GM12892 (cell line): ENCODE measurements around the gene DUSP1.

Source experiments
- DNase-seq: peaks from one replicate; pipeline ENCODE4 v3.0.0; 2011; ENCODE audit not compliant: insufficient read length
- FAIRE-seq: peaks from 2 replicates; lab custom pipeline; 2011; peaks lifted over from hg19 to GRCh38; lab: Jason Lieb, UNC
- POLR2A ChIP-seq: IDR thresholded peaks from 2 replicates; pipeline ENCODE4 v1.6.1; 2011; ENCODE audit warnings: low read depth, low read length, control low read depth
- POLR2AphosphoS5 ChIP-seq: IDR thresholded peaks from 2 replicates; pipeline ENCODE4 v1.6.1; 2011; ENCODE audit warnings: low read depth, low read length, control low read depth
- TAF1 ChIP-seq: IDR thresholded peaks from 2 replicates; pipeline ENCODE4 v1.6.1; 2011; ENCODE audit warnings: low read depth, mild to moderate bottlenecking, control low read depth, low read length, borderline replicate concordance

Gene DUSP1

DNA sequence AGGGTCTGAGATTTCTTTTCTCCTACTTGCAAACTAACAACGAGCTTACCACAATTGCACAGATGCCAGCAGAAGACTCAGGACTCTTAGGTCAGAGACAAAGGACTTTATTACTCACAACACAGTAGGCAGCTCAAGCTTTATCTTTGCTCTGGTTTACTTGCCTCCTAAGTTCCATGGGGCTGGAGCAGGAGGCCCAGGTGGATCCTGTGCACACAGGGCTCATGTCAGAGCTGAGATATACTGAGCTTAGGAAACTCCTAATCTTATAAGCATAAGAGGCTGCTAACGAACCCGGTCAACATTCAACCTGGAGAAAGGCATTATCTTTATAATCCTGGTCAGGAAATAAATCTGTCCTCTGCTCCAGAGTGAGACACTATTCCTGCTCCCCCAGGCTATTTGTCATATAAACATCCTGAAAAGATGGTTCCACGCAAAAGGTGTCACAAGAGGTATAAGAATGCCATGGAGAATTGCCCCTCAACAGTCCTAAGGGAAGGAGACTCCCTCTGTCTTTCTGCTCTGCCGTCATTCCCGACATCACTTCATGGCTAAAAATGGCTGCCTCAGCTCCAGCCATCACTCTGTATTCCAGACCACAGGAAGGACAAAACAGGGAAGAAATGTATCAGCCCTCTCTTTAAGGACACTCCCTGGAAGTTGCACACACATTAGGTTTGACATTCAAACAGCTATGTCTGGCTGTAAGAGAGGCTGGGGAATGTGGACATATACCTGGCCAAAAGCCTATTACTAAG lies 16.2 kb downstream of the DUSP1 start:
- no peak for TF ChIP-seq TAF1
- no peak for TF ChIP-seq POLR2A
- no peak for TF ChIP-seq POLR2AphosphoS5
- FAIRE-seq (no peak), DNase-seq (no peak)

DNA sequence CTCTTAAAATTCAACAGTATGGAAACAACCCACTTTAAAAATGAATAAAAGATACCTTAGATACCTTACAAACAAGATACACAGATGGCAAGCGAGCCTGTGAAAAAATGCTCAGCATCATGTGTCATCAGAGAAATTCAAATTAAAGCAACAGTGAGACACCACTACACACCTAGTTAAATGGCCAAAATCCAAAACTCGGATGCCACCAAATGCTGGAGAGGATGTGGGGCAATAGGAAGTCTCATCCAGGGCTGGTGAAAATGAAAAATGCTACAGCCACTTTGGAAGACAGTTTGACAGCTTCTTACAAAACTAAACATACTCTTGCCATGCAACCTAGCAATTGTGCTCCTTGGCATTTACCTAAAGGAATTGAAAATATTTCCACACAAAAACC lies 17.9 kb downstream of the DUSP1 start:
- no peak for DNase-seq
- no peak for TF ChIP-seq POLR2AphosphoS5
- TF ChIP-seq TAF1, result no peak
- no peak for TF ChIP-seq POLR2A
- no peak for FAIRE-seq

DNA sequence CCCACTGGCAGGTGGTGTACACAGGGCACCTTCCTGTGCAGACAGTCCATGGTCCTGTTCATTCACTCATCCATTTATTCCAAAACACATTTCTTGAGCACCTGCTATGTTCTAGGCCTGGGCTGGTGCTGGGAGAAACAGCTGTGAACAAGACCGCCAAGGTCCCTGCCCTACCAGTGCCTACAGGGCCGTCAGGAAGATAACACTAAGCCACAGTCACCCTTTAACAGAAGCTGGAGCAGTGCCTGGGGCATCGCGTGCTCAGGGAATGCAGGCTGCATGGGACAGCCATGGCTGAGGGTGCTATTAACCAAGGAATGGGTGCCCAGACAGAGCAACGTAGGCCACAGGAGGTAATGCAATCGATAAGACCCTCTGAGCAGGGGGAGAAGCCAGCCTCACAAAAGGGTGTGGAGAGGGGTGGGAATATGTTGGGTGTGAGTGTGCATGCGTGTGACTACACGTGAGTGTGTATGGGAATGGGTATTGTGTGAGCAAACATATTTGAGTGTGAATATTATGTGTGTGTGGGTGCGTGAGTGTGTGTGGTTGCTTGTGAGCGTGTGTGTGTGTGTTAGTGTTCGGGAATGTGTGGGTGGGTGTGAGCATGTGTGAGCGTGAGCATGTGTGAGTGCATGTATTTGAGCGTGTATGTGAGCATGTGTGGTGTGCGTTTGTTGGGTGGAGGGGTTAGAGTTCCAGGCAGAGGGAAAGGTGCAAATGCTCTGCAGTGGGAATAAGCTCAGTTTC lies 19.1 kb downstream of the DUSP1 start:
- FAIRE-seq, result no peak
- TF ChIP-seq POLR2AphosphoS5 (no peak), TAF1 (no peak), POLR2A (no peak)
- no peak for DNase-seq

DNA sequence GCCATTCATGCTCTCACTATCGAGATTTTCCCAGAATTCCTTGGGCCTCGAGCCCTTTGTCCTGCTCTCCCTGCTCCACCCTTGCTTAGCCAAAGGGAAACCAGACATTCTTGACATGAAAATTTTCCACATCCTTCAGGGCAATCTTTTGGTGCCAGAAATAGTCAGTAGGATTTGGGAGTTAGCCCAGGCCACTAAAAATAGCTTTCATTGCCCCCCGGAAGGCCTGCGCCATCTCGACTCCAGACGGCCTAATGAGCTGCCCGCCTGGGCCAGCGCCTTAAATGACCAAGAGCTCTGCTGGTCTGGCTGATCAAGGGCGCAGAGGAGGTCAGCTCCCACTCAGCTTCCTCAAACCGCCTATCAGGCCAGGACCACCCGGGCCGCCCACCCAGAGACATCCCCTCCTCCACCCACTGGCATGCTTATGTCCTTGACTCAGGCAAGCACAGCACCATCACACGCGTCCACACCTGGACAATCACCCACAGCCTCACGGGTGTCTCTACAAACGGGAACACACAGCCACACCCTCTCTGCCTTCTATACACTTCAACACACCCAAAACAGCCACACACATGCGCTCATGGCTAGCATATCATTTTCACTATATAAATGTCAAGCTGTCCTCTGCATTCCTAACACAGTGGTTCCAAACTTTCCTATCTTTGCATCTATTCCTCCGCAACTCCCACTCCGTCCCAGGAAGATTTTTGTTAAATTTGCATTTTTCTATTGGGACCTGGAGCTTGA lies 20.9 kb downstream of the DUSP1 start:
- FAIRE-seq (no peak), DNase-seq (no peak)
- TF ChIP-seq POLR2A (no peak), POLR2AphosphoS5 (no peak), TAF1 (no peak)

DNA sequence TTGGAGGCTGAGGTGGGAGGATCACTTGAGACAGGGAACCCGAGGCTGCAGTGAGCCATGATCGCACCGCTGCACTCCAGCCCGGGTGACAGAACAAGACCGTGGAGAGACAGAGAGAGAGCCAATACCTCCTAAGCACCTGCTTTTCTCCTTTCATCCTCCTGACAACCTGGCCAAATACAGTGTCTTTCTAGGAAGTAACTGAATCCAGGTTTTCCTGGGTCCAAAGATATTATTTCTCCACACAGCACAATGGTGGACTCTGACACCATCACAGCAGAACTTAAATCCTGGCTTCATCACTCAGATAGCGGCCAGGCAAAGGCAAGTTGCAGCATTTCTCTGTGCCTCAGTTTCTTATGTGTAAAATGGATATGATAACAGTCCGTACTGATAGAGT lies 21.9 kb downstream of the DUSP1 start:
- no peak for DNase-seq
- no peak for TF ChIP-seq POLR2AphosphoS5
- TF ChIP-seq POLR2A, result no peak
- no peak for TF ChIP-seq TAF1
- FAIRE-seq, result no peak

DNA sequence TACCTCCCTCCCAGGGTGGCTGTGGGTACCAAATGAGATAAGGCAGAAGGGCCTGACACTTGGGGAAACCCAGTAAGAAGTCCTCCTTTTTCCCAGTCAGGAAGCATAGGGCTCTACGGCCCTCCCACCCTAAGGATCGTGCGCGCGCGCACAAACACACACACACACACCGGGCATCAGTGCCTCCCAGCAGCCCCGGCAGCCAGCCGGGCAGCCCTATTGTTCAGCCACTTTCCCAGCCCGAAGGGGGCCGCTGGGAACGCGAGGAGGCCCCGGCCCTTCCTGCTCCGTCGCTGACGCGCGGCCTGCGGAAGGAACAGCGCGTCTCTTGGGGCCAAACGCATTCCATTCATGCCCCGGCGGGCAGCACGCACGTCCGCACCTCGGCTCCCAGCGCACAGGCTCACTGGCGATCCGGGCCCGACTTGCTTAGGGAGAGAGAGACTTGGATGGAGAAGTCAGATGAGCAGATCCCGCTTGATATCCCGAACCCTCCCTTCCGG lies 22.6 kb downstream of the DUSP1 start:
- FAIRE-seq (no peak), DNase-seq (no peak)
- TF ChIP-seq POLR2AphosphoS5 (no peak), POLR2A (no peak), TAF1 (no peak)

DNA sequence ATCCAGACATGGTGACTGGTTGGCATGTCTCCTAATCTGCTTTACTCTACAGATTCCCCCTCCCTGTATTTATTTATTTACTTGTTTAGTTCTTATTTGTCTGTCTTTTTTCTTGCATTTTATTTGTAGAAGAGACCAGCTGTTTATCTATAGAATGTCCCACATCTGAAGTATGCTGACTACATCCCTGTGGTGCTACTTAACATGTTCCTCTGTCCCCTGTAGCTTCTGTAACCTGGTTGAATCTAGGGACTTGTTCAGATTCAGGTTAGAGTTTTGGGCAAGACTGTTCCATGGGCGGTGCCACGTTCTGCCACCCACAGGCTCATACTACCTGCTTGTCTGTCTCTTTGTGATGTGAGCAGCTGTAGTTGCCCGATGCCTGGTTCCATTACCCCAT lies 23.5 kb downstream of the DUSP1 start:
- DNase-seq, result no peak
- FAIRE-seq, result no peak
- TF ChIP-seq POLR2A, result no peak
- no peak for TF ChIP-seq POLR2AphosphoS5
- TF ChIP-seq TAF1, result no peak

DNA sequence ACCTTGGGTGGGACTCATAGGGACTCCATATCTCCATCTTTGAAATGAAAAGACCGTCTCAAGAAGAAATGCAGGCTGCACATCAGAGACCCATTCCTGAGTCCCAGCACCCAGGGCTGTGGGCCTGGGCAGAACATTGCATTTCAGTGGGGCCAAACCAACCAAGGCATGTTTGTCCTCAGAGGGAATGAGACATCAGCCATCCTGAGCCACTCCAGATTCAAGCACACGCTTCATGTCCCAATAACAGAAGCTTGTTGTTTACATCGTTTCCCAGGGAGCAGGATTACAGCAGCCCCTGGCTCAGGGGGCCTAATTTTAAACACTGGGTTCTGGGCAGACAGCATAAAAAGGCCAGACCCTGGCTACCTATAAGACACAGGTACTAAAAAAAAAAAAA lies 24.3 kb downstream of the DUSP1 start:
- TF ChIP-seq POLR2AphosphoS5 (no peak), POLR2A (no peak)
- FAIRE-seq, result no peak

DNA sequence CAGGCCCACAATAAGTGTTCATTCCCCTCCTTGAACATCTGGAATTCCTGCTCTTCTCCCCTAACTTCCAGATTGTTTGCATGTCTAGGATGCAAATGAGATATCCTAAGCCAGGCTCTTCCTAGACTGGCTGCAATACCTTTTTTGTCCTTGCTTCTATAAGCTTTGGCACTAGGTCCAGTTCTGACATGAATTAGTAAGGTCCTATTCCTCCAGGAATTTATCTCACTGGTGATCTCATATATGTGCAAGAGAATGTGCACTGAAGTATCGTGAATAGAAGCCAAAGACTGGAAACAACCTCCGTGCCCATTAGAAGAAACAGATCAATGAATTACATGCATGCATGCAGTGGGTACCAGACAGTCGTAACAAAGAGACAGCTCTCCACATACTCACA lies 25.2 kb downstream of the DUSP1 start:
- TF ChIP-seq POLR2A (no peak), TAF1 (no peak), POLR2AphosphoS5 (no peak)
- FAIRE-seq (no peak), DNase-seq (no peak)

More for the DNA sequence above, 24.3 kb downstream of the DUSP1 start:
- DNase-seq, result no peak

DNA sequence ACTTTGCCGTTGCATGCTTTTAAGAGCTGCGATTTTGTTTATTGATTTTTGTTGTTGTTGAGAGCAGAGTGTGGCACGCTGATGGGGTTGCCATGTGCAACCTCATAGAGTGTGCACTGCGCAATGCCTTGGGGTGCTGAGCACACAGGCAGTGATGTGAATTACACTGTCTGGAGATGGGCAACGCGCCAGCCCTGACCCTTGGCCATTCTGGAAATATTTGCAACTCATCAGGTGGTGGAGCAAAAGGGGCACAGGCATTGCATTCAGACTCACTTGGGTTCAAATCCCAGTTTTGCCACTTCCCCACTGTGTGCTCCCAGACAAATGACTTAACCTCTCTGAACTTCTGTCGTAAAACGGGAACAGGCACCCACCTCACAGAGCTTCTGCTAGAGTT lies 25.6 kb downstream of the DUSP1 start:
- DNase-seq, result no peak

More for the DNA sequence above, 25.6 kb downstream of the DUSP1 start:
- no peak for TF ChIP-seq POLR2AphosphoS5
- TF ChIP-seq POLR2A, result no peak
- TF ChIP-seq TAF1, result no peak
- FAIRE-seq, result no peak
